BE2C (cell line): ENCODE results near the gene PEPD.
A peak's percentile ranks its signal among the peaks of the same experiment; 100 is the strongest.

Source experiments
- DNase-seq: peaks from one replicate; pipeline ENCODE4 v3.0.0-alpha.2; 2020
- H3K27me3 ChIP-seq: fragments of 250-450 bp; sonication (Bioruptor Pico); 2 replicates; pipeline ENCODE4 v1.5.1; 2020; ENCODE audit warnings: mild to moderate bottlenecking
- H3K36me3 ChIP-seq: fragments of 250-450 bp; sonication (Bioruptor Pico); 2 replicates; pipeline ENCODE4 v1.5.1; 2020; ENCODE audit warnings: mild to moderate bottlenecking
- H3K4me1 ChIP-seq: fragments of 250-450 bp; sonication (Bioruptor Pico); 2 replicates; pipeline ENCODE4 v1.5.1; 2020
- H3K4me3 ChIP-seq: 2 replicates; pipeline ENCODE4 v1.5.1; 2011; ENCODE audit warnings: low read depth, low read length
- H3K9me3 ChIP-seq: fragments of 250-450 bp; sonication (Bioruptor Pico); 2 replicates; pipeline ENCODE4 v1.5.1; 2020
- CTCF ChIP-seq: IDR thresholded peaks from 2 replicates; pipeline ENCODE4 v1.5.1; 2012; ENCODE audit warnings: mild to moderate bottlenecking, low read depth, low read length

PEPD gene

GRCh38 chr19:33394006-33394722 is 127.4 kb downstream of the PEPD start:
- peaks cover 18% of the 10 kb centered on the region for H3K4me1 ChIP-seq
- no peaks in the 10 kb centered on the region for H3K36me3 ChIP-seq
- H3K9me3 ChIP-seq = no peaks in the 10 kb centered on the region
- TF ChIP-seq CTCF = no peak
- no peak overlapping the region for H3K4me3 ChIP-seq
- H3K27me3 ChIP-seq = no peaks in the 10 kb centered on the region
- DNase-seq = peak; percentile 6

GRCh38 chr19:33393286-33394005 is 128.1 kb downstream of the PEPD start:
- H3K4me1 ChIP-seq = peaks cover 20% of the 10 kb centered on the region
- H3K9me3 ChIP-seq = no peaks in the 10 kb centered on the region
- no peaks in the 10 kb centered on the region for H3K36me3 ChIP-seq
- DNase-seq = peak; percentile 18
- TF ChIP-seq CTCF = no peak
- H3K27me3 ChIP-seq = no peaks in the 10 kb centered on the region
- no peak overlapping the region for H3K4me3 ChIP-seq

GRCh38 chr19:33392341-33393285 is 129.0 kb downstream of the PEPD start:
- H3K9me3 ChIP-seq = no peaks in the 10 kb centered on the region
- H3K4me1 ChIP-seq = peaks cover 23% of the 10 kb centered on the region
- H3K4me3 ChIP-seq = no peak overlapping the region
- H3K36me3 ChIP-seq = peaks cover 6% of the 10 kb centered on the region
- DNase-seq = peak; percentile 90
- no peaks in the 10 kb centered on the region for H3K27me3 ChIP-seq
- no peak for TF ChIP-seq CTCF

GRCh38 chr19:33391631-33392249 is 129.9 kb downstream of the PEPD start:
- Histone ChIP-seq H3K36me3 (peaks cover 15% of the 10 kb centered on the region), H3K27me3 (no peaks in the 10 kb centered on the region), H3K9me3 (no peaks in the 10 kb centered on the region), H3K4me1 (peaks cover 23% of the 10 kb centered on the region), H3K4me3 (no peak overlapping the region)
- peak; percentile 7 for DNase-seq
- TF ChIP-seq CTCF = no peak

- H3K36me3 ChIP-seq = peaks cover 16% of the 10 kb centered on the region
- H3K4me3 ChIP-seq = no peak overlapping the region
- no peaks in the 10 kb centered on the region for H3K27me3 ChIP-seq
- peaks cover 23% of the 10 kb centered on the region for H3K4me1 ChIP-seq
- H3K9me3 ChIP-seq = no peaks in the 10 kb centered on the region
- TF ChIP-seq CTCF = no peak
- peak; percentile 6 for DNase-seq
Measured at GRCh38 chr19:33390908-33391630, 130.5 kb downstream of the PEPD start.
